ENCODE results near the gene ZNF654.

Gene ZNF654

DNA sequence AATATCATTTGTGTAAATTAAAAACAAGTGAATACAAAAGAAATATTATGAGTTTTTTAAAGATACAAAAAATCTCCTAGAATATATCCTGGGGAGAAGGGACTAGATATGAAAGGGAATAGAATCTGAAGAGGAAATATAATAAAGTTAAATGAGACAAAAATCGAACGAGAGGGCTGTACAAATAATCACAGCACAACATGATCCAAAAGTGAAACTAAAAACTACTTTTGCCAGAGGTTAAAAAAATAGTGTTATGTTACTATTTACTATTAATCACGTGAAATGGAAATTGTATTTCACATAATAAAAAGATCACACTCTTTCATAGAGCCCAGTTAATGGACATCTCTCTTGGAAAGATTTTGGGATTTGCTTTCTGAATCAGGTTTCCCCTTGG, 28.8 kb upstream of the ZNF654 start:
- no peaks in the 10 kb centered on the region for H3K27me3 ChIP-seq (ENCODE audit: insufficient read depth, insufficient read length)
- H3K4me1 ChIP-seq (ENCODE audit: insufficient read depth, insufficient read length): no peaks in the 10 kb centered on the region
- peaks cover 6% of the 10 kb centered on the region; the same call in 1 of the 2 replicates for H3K9me3 ChIP-seq (ENCODE audit: insufficient read depth, low read length)
- DNase-seq (ENCODE audit: low read depth, low spot score): no peak
- no peak overlapping the region for H3K9ac ChIP-seq (ENCODE audit: insufficient read length, low read depth)
- TF ChIP-seq YY1 (IDR thresholded peaks at IDR 0.05; ENCODE audit: insufficient read depth, insufficient read length) (no peak), SUZ12 (IDR thresholded peaks at IDR 0.05; ENCODE audit: extremely low read depth, insufficient read depth, insufficient read length) (no peak), ZNF274 (IDR thresholded peaks at IDR 0.05; ENCODE audit: low read depth, low read length) (no peak)
- H3K36me3 ChIP-seq (ENCODE audit: insufficient read depth, insufficient read length, low read length): no peaks in the 10 kb centered on the region
- no peak overlapping the region for H3K4me3 ChIP-seq (ENCODE audit: insufficient read length, low read depth)

DNA sequence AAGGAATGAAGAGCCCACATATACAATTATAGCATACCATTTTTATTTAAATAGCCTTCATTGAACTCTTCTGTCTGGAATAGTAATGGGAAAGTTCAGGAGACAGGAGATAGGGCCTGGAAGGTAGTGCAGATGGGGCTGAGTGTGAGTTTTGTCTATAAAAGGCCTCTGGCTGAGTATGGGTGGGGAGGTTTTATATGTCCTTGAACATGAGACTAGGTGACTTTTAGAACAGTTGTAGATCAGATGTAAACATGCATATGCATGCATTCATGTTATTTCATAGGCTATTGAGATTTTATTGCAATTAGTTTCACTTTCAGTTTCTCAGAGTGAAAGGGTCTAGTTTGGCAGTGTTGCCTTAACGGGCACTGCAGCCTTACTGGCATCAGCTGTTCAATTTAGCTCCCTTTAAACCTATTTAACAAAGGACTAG, 27.4 kb upstream of the ZNF654 start:
- TF ChIP-seq SUZ12 (IDR thresholded peaks at IDR 0.05; ENCODE audit: extremely low read depth, insufficient read depth, insufficient read length) (no peak), YY1 (IDR thresholded peaks at IDR 0.05; ENCODE audit: insufficient read depth, insufficient read length) (no peak), ZNF274 (IDR thresholded peaks at IDR 0.05; ENCODE audit: low read depth, low read length) (no peak)
- H3K9me3 ChIP-seq (ENCODE audit: insufficient read depth, low read length): peaks cover 6% of the 10 kb centered on the region; the same call in 1 of the 2 replicates
- H3K9ac ChIP-seq (ENCODE audit: insufficient read length, low read depth): no peak overlapping the region
- H3K4me1 ChIP-seq (ENCODE audit: insufficient read depth, insufficient read length): no peaks in the 10 kb centered on the region
- no peak for DNase-seq (ENCODE audit: low read depth, low spot score)
- H3K4me3 ChIP-seq (ENCODE audit: insufficient read length, low read depth): no peak overlapping the region
- H3K27me3 ChIP-seq (ENCODE audit: insufficient read depth, insufficient read length): no peaks in the 10 kb centered on the region
- no peaks in the 10 kb centered on the region for H3K36me3 ChIP-seq (ENCODE audit: insufficient read depth, insufficient read length, low read length)

DNA sequence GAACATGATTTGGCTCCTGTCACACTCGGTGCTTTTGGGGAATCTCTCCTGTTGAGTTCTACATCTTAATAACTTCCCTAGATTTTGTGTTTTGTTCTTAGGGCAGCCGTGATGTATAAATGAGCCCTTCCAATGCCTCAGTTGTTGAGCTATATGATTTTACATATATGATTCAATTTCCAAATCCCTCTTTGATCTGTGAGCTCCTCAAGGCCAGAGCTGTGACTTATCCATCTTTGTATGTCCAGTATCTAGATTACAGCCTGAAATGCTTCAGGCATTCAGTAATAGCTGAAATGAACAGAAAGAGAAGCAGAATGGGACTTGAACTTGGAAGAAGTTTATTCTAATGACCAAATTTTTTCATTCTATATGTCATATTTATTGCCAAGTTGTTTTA, 26.8 kb upstream of the ZNF654 start:
- no peak for DNase-seq (ENCODE audit: low read depth, low spot score)
- H3K4me3 ChIP-seq (ENCODE audit: insufficient read length, low read depth): no peak overlapping the region
- H3K4me1 ChIP-seq (ENCODE audit: insufficient read depth, insufficient read length): no peaks in the 10 kb centered on the region
- H3K9me3 ChIP-seq (ENCODE audit: insufficient read depth, low read length): peaks cover 6% of the 10 kb centered on the region; the same call in 1 of the 2 replicates
- H3K27me3 ChIP-seq (ENCODE audit: insufficient read depth, insufficient read length): no peaks in the 10 kb centered on the region
- H3K9ac ChIP-seq (ENCODE audit: insufficient read length, low read depth): no peak overlapping the region
- TF ChIP-seq SUZ12 (IDR thresholded peaks at IDR 0.05; ENCODE audit: extremely low read depth, insufficient read depth, insufficient read length) (no peak), YY1 (IDR thresholded peaks at IDR 0.05; ENCODE audit: insufficient read depth, insufficient read length) (no peak), ZNF274 (IDR thresholded peaks at IDR 0.05; ENCODE audit: low read depth, low read length) (no peak)
- no peaks in the 10 kb centered on the region for H3K36me3 ChIP-seq (ENCODE audit: insufficient read depth, insufficient read length, low read length)

DNA sequence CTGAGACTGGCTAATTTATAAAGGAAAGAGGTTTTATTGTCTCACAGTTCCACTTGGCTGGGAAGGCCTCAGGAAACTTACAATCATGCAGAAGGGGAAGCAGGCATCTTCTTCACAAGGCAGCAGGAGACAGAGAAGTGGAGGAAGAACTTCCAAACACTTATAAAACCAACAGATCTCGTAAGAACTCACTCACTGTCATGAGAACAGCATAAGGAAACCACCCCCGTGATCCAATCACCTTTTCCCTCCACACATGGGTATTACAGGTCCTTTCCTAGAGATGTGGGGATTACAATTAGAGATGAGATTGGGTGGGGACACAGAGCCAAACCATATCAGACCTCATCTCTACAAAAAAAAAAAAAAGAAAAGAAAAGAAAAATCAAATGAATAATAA, 26.0 kb upstream of the ZNF654 start:
- TF ChIP-seq YY1 (IDR thresholded peaks at IDR 0.05; ENCODE audit: insufficient read depth, insufficient read length) (no peak), ZNF274 (IDR thresholded peaks at IDR 0.05; ENCODE audit: low read depth, low read length) (no peak), SUZ12 (IDR thresholded peaks at IDR 0.05; ENCODE audit: extremely low read depth, insufficient read depth, insufficient read length) (no peak)
- Histone ChIP-seq H3K27me3 (ENCODE audit: insufficient read depth, insufficient read length) (no peaks in the 10 kb centered on the region), H3K4me3 (ENCODE audit: insufficient read length, low read depth) (no peak overlapping the region), H3K36me3 (ENCODE audit: insufficient read depth, insufficient read length, low read length) (no peaks in the 10 kb centered on the region), H3K4me1 (ENCODE audit: insufficient read depth, insufficient read length) (no peaks in the 10 kb centered on the region), H3K9ac (ENCODE audit: insufficient read length, low read depth) (no peak overlapping the region), H3K9me3 (ENCODE audit: insufficient read depth, low read length) (peaks cover 6% of the 10 kb centered on the region; the same call in 1 of the 2 replicates)
- no peak for DNase-seq (ENCODE audit: low read depth, low spot score)

DNA sequence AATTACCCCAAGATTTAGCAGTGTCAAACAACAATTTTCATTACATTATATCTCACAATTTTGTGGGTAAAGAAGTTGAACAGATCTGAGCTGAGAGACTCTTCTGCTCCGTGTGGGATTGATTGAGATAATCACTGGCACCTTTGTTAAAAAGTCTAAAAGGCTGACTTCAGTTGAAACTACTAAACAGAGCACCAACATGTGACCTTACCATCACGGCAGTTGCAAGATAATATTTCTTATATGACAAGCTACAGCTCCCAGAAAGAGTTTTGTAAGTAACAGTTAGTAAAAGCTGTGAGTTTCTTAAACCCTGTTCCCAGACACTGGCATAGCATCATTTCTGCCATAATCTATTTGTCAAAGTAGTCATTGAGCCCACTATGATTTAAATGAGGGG, 25.2 kb upstream of the ZNF654 start:
- Histone ChIP-seq H3K4me1 (ENCODE audit: insufficient read depth, insufficient read length) (no peaks in the 10 kb centered on the region), H3K9ac (ENCODE audit: insufficient read length, low read depth) (no peak overlapping the region), H3K4me3 (ENCODE audit: insufficient read length, low read depth) (no peak overlapping the region), H3K27me3 (ENCODE audit: insufficient read depth, insufficient read length) (no peaks in the 10 kb centered on the region), H3K36me3 (ENCODE audit: insufficient read depth, insufficient read length, low read length) (no peaks in the 10 kb centered on the region), H3K9me3 (ENCODE audit: insufficient read depth, low read length) (0 out of 2 replicates have a peak, but pooled peaks cover under 1% of the 10 kb centered on the region)
- no peak for TF ChIP-seq ZNF274 (IDR thresholded peaks at IDR 0.05; ENCODE audit: low read depth, low read length)
- TF ChIP-seq SUZ12 (IDR thresholded peaks at IDR 0.05; ENCODE audit: extremely low read depth, insufficient read depth, insufficient read length): no peak
- TF ChIP-seq YY1 (IDR thresholded peaks at IDR 0.05; ENCODE audit: insufficient read depth, insufficient read length): no peak
- DNase-seq (ENCODE audit: low read depth, low spot score): no peak

DNA sequence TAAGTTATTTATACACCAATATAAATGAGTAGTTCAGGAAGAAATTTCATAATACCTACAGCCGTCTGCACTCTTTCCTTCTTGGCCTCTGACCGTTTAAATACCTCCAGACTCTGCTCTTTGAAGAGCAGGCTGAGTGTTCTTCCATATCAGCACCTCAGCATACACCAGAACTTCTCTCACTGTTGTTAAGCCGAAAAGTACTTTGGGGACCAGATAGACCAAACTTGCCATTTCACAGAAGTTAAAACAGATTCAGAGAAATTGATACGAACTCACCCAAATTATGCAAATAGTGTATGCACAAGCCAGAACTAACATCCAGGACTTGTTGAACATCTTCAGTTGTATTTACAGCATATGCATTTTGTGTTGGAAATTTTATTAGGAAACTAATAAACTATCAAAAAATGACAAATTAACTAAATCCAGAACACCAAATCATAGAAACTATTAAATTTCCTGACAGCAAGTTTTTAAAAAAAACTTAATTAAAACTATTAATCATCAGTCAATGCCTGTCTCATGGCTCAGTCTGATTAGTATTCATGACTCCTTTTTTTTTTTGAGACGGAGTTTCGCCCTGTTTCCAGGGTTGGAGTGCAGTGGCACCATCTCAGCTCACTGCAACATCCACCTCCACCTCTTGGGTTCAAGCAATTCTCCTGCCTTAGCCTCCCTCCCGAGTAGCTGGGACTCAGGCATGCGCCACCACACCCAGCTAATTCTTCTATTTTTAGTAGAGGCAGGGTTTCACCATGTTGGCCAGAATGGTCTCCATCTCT, 24.4 kb upstream of the ZNF654 start:
- no peak for DNase-seq (ENCODE audit: low read depth, low spot score)
- H3K9ac ChIP-seq (ENCODE audit: insufficient read length, low read depth): no peak overlapping the region
- no peaks in the 10 kb centered on the region for H3K4me1 ChIP-seq (ENCODE audit: insufficient read depth, insufficient read length)
- TF ChIP-seq ZNF274 (IDR thresholded peaks at IDR 0.05; ENCODE audit: low read depth, low read length) (no peak), YY1 (IDR thresholded peaks at IDR 0.05; ENCODE audit: insufficient read depth, insufficient read length) (no peak), SUZ12 (IDR thresholded peaks at IDR 0.05; ENCODE audit: extremely low read depth, insufficient read depth, insufficient read length) (no peak)
- H3K4me3 ChIP-seq (ENCODE audit: insufficient read length, low read depth): no peak overlapping the region
- no peaks in the 10 kb centered on the region for H3K27me3 ChIP-seq (ENCODE audit: insufficient read depth, insufficient read length)
- H3K9me3 ChIP-seq (ENCODE audit: insufficient read depth, low read length): no peaks in the 10 kb centered on the region
- H3K36me3 ChIP-seq (ENCODE audit: insufficient read depth, insufficient read length, low read length): no peaks in the 10 kb centered on the region

DNA sequence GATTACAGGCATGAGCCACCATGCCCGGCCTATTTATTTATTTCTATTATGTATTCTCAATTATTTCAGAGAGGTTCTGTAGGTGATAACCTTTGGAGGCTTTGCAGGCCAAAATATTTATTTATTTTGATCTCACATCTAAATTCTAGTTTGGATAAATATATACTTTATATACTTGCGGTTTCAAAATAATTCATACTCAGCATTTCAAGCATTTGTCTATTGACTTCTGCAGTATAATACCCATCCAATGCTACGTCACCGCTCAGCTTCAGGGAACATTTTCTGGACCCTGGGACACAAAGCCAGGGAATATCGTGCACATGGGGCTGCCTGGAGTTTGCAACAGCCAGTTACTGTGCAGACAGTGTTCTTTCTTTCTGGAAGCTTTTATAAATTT, 22.8 kb upstream of the ZNF654 start:
- no peaks in the 10 kb centered on the region for H3K4me1 ChIP-seq (ENCODE audit: insufficient read depth, insufficient read length)
- DNase-seq (ENCODE audit: low read depth, low spot score): no peak
- H3K9ac ChIP-seq (ENCODE audit: insufficient read length, low read depth): no peak overlapping the region
- no peaks in the 10 kb centered on the region for H3K9me3 ChIP-seq (ENCODE audit: insufficient read depth, low read length)
- H3K4me3 ChIP-seq (ENCODE audit: insufficient read length, low read depth): no peak overlapping the region
- H3K27me3 ChIP-seq (ENCODE audit: insufficient read depth, insufficient read length): no peaks in the 10 kb centered on the region
- TF ChIP-seq ZNF274 (IDR thresholded peaks at IDR 0.05; ENCODE audit: low read depth, low read length) (no peak), SUZ12 (IDR thresholded peaks at IDR 0.05; ENCODE audit: extremely low read depth, insufficient read depth, insufficient read length) (no peak), YY1 (IDR thresholded peaks at IDR 0.05; ENCODE audit: insufficient read depth, insufficient read length) (no peak)
- H3K36me3 ChIP-seq (ENCODE audit: insufficient read depth, insufficient read length, low read length): no peaks in the 10 kb centered on the region

Measured in NT2/D1 (cell line).